ENCODE measurements around the gene AARSD1. TPM values are rescaled to one million over a fixed set of nuclear protein-coding genes. Genes with fewer than 3 reads are reported as not detected.

AARSD1 gene
- total and polyA plus RNA-seq, 2 experiments from 2014 or later = 25.7 to 74.4 TPM

DNA sequence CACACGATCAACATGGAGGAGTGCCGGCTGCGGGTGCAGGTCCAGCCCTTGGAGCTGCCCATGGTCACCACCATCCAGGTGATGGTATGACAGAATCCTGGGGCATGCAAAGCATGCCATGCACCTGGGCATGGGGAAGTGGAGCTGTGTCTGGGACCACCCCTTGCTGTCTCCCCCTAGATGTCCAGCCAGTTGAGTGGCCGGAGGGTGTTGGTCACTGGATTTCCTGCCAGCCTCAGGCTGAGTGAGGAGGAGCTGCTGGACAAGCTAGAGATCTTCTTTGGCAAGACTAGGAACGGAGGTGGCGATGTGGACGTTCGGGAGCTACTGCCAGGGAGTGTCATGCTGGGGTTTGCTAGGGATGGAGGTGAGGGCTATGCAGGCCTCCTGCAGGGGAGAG is 49.0 kb upstream of the AARSD1 start:
- Mint-ChIP-seq H3K9me3 (no peaks in the 10 kb centered on the region), H3K36me3 (ENCODE audit: low read depth) (peaks cover 39% of the 10 kb centered on the region), H3K27ac (no peak overlapping the region), H3K4me3 (no peak overlapping the region), H3K27me3 (ENCODE audit: insufficient read depth, low read depth, poor library complexity) (peaks cover 5% of the 10 kb centered on the region), H3K4me1 (peaks cover 35% of the 10 kb centered on the region)
- H3K27ac ChIP-seq (ENCODE audit: low read depth) = no peak overlapping the region
- DNase-seq (ENCODE audit: low spot score) (no peak), ATAC-seq (no peak)
- no peak overlapping the region for H3K4me3 ChIP-seq
- H3K9me2 ChIP-seq (ENCODE audit: insufficient read depth) = no peaks in the 10 kb centered on the region
- no peaks in the 10 kb centered on the region for H3F3A ChIP-seq (replicated peaks; ENCODE audit: low read depth)
- peaks cover 3% of the 10 kb centered on the region for H3K79me2 ChIP-seq (replicated peaks; ENCODE audit: insufficient read depth)
- H3K4me1 ChIP-seq (ENCODE audit: insufficient read depth) = peaks cover 10% of the 10 kb centered on the region
- H3K36me3 ChIP-seq (ENCODE audit: insufficient read depth) = peaks cover 6% of the 10 kb centered on the region; the same call in 1 of the 2 replicates
- no peaks in the 10 kb centered on the region for H4K20me1 ChIP-seq (replicated peaks; ENCODE audit: insufficient read depth)
- H2AFZ ChIP-seq = no peak overlapping the region
- no peak for TF ChIP-seq EZH2phosphoT487 (IDR thresholded peaks at IDR 0.05; ENCODE audit: unreplicated experiment)
- no peak for TF ChIP-seq ZNF331 (CRISPR knock-in tag; IDR thresholded peaks at IDR 0.05; ENCODE audit: low read depth)
- no peak for TF ChIP-seq ZNF114 (CRISPR knock-in tag; IDR thresholded peaks at IDR 0.05)
- no peak for TF ChIP-seq ETS1 (IDR thresholded peaks at IDR 0.05)
- TF ChIP-seq ZNF462 (CRISPR knock-in tag; IDR thresholded peaks at IDR 0.05) = no peak
- TF ChIP-seq, protein P1, sequence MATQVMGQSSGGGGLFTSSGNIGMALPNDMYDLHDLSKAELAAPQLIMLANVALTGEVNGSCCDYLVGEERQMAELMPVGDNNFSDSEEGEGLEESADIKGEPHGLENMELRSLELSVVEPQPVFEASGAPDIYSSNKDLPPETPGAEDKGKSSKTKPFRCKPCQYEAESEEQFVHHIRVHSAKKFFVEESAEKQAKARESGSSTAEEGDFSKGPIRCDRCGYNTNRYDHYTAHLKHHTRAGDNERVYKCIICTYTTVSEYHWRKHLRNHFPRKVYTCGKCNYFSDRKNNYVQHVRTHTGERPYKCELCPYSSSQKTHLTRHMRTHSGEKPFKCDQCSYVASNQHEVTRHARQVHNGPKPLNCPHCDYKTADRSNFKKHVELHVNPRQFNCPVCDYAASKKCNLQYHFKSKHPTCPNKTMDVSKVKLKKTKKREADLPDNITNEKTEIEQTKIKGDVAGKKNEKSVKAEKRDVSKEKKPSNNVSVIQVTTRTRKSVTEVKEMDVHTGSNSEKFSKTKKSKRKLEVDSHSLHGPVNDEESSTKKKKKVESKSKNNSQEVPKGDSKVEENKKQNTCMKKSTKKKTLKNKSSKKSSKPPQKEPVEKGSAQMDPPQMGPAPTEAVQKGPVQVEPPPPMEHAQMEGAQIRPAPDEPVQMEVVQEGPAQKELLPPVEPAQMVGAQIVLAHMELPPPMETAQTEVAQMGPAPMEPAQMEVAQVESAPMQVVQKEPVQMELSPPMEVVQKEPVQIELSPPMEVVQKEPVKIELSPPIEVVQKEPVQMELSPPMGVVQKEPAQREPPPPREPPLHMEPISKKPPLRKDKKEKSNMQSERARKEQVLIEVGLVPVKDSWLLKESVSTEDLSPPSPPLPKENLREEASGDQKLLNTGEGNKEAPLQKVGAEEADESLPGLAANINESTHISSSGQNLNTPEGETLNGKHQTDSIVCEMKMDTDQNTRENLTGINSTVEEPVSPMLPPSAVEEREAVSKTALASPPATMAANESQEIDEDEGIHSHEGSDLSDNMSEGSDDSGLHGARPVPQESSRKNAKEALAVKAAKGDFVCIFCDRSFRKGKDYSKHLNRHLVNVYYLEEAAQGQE (IDR thresholded peaks at IDR 0.05; ENCODE audit: unreplicated experiment) = no peak
- TF ChIP-seq STAT1 (IDR thresholded peaks at IDR 0.05; ENCODE audit: unreplicated experiment) = no peak
- TF ChIP-seq EZH2 (IDR thresholded peaks at IDR 0.05; ENCODE audit: low read depth, unreplicated experiment) = no peak
- TF ChIP-seq JUNB (IDR thresholded peaks at IDR 0.05; ENCODE audit: unreplicated experiment) = no peak
- no peak for TF ChIP-seq NANOG (IDR thresholded peaks at IDR 0.05; ENCODE audit: borderline replicate concordance)
- TF ChIP-seq POLR2AphosphoS5 (IDR thresholded peaks at IDR 0.05; ENCODE audit: low read depth) = no peak
- TF ChIP-seq CTCF (conservative IDR thresholded peaks at IDR 0.05; ENCODE audit: low read depth in 2 of 2) = no peak
- TF ChIP-seq CREB1 (CRISPR knock-in tag; IDR thresholded peaks at IDR 0.05; ENCODE audit: low read depth) = no peak
- no peaks in the 10 kb centered on the region for H3K27me3 ChIP-seq (ENCODE audit: insufficient read depth)
- no peak overlapping the region for H3K4me2 ChIP-seq

Measured in GM23338 (cell line).